HG03439 (cell line): Measurements from ENCODE around the gene TULP4.

Experiments
- ATAC-seq: cut with Tn5 transposase; IDR thresholded peaks from one replicate; pipeline ENCODE4 v1.9.1; 2021; ENCODE audit warnings: mild to moderate bottlenecking, moderate library complexity; ENCODE audit not compliant: unreplicated experiment

The TULP4 gene

GRCh38 chr6:158413814-158414565, 101.7 kb downstream of the TULP4 start:
- no peak for ATAC-seq

GRCh38 chr6:158414851-158415262, 102.6 kb downstream of the TULP4 start:
- no peak for ATAC-seq

GRCh38 chr6:158415666-158416065, 103.4 kb downstream of the TULP4 start:
- ATAC-seq = no peak

- ATAC-seq = no peak
These were observed 104.9 kb downstream of the TULP4 start for GRCh38 chr6:158416883-158417759.

GRCh38 chr6:158417760-158418098, 105.5 kb downstream of the TULP4 start:
- no peak for ATAC-seq

GRCh38 chr6:158418501-158418900, 106.2 kb downstream of the TULP4 start:
- no peak for ATAC-seq

GRCh38 chr6:158419339-158419909, 107.2 kb downstream of the TULP4 start:
- ATAC-seq = no peak

GRCh38 chr6:158421381-158421780, 109.1 kb downstream of the TULP4 start:
- ATAC-seq = no peak

- ATAC-seq = no peak
These were observed 110.5 kb downstream of the TULP4 start for GRCh38 chr6:158422629-158423238.

- no peak for ATAC-seq
These were observed 118.8 kb downstream of the TULP4 start for GRCh38 chr6:158431036-158431435.

GRCh38 chr6:158431560-158431959, 119.3 kb downstream of the TULP4 start:
- ATAC-seq = no peak

- ATAC-seq = no peak
These were observed 125.3 kb downstream of the TULP4 start for GRCh38 chr6:158437571-158437970.

- no peak for ATAC-seq
These were observed 126.0 kb downstream of the TULP4 start for GRCh38 chr6:158438226-158438625.

GRCh38 chr6:158439255-158439654, 127.0 kb downstream of the TULP4 start:
- ATAC-seq = peak; percentile 75

GRCh38 chr6:158441716-158442215, 129.5 kb downstream of the TULP4 start:
- ATAC-seq = no peak

GRCh38 chr6:158442306-158442705, 130.0 kb downstream of the TULP4 start:
- no peak for ATAC-seq

GRCh38 chr6:158445426-158446085, 133.3 kb downstream of the TULP4 start:
- ATAC-seq = no peak

GRCh38 chr6:158448856-158449255, 136.6 kb downstream of the TULP4 start:
- ATAC-seq = no peak

GRCh38 chr6:158452191-158452590, 139.9 kb downstream of the TULP4 start:
- ATAC-seq = no peak

- no peak for ATAC-seq
These were observed 144.9 kb downstream of the TULP4 start for GRCh38 chr6:158457131-158457530.
